Gastrocnemius medialis (tissue), 4 donors: ENCODE measurements around the gene AFF1.

Experiments used
- POLR2A ChIP-seq, 2 donors: fragments of 450-650 bp; IDR thresholded peaks; one replicate each; pipeline ENCODE4 v1.6.1; 2017; ENCODE audit warnings: antibody characterized with exemption in 2 of 2, mild to moderate bottlenecking in 2 of 2, moderate library complexity in 2 of 2
- TF ChIP-seq, protein P1 (sequence below), 5 experiments: fragments of 450-650 bp in 3 of 5; fragments of 200-600 bp in 2 of 5; sonication (generic) in 2 of 5; IDR thresholded peaks in 4 of 5; conservative IDR thresholded peaks in 1 of 5; 1 replicate in 4 of 5; 2 replicates in 1 of 5; pipeline ENCODE4 v1.5.1; 2016 to 2019; ENCODE audit warnings: antibody characterized with exemption in 5 of 5, mild to moderate bottlenecking in 3 of 5, moderate library complexity in 3 of 5

DNA sequence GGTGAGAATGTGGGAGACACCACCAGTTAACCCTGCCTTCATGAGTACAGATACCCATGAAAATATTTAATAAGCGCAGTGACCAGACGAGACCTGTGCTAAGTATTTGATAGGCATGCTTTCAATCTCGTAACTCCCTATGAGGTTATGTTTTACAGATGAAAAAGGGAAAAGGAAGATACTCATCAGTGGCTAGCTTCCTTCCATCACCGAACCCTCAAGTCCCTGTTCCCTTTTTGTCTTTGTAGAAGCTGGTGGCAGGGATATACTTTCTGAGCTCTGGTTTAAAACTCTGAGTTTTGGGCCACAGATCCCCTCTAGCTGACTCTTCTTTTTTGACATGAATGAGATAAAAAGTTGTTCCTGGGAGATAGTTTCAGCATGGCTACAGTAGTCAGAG lies 26.3 kb downstream of the AFF1 start:
- TF ChIP-seq POLR2A (IDR thresholded peaks at IDR 0.05) = no peak
- TF ChIP-seq, protein P1, sequence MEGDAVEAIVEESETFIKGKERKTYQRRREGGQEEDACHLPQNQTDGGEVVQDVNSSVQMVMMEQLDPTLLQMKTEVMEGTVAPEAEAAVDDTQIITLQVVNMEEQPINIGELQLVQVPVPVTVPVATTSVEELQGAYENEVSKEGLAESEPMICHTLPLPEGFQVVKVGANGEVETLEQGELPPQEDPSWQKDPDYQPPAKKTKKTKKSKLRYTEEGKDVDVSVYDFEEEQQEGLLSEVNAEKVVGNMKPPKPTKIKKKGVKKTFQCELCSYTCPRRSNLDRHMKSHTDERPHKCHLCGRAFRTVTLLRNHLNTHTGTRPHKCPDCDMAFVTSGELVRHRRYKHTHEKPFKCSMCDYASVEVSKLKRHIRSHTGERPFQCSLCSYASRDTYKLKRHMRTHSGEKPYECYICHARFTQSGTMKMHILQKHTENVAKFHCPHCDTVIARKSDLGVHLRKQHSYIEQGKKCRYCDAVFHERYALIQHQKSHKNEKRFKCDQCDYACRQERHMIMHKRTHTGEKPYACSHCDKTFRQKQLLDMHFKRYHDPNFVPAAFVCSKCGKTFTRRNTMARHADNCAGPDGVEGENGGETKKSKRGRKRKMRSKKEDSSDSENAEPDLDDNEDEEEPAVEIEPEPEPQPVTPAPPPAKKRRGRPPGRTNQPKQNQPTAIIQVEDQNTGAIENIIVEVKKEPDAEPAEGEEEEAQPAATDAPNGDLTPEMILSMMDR (IDR thresholded peaks at IDR 0.05 in 4 of 5, conservative IDR thresholded peaks at IDR 0.05 in 1 of 5) = no peak
